Measurements from ENCODE around the gene COL9A1. TPM values are rescaled to one million over a fixed set of nuclear protein-coding genes. Genes with fewer than 3 reads are reported as not detected.

COL9A1 gene
- total RNA-seq, 4 donors from 2014 or later: 0.07 to 0.81 (median 0.27) TPM; not detected in 1

GRCh38 chr6:70186461-70186860 lies 116.4 kb downstream of the COL9A1 start:
- TF ChIP-seq CTCF (IDR thresholded peaks at IDR 0.05) (no peak), EP300 (IDR thresholded peaks at IDR 0.05) (no peak), POLR2AphosphoS5 (IDR thresholded peaks at IDR 0.05) (no peak)
- H3K9me3 ChIP-seq: no peaks in the 10 kb centered on the region
- ATAC-seq: no peak
- no peak overlapping the region for H3K27ac ChIP-seq
- WGBS, 2 donors (ENCODE audit: low coverage in 1 of 2): 89 to 100% methylated on average over 1 of the region's 1 CpG
- H3K27me3 ChIP-seq: no peaks in the 10 kb centered on the region
- no peak overlapping the region for H3K4me3 ChIP-seq
- H3K36me3 ChIP-seq: no peaks in the 10 kb centered on the region
- no peaks in the 10 kb centered on the region for H3K4me1 ChIP-seq

GRCh38 chr6:70184723-70185122 lies 118.2 kb downstream of the COL9A1 start:
- Histone ChIP-seq H3K9me3 (peaks cover 0 to 6% (median 0%) of the 10 kb centered on the region in 3 donors), H3K4me1 (no peaks in the 10 kb centered on the region), H3K27me3 (no peaks in the 10 kb centered on the region), H3K27ac (no peak overlapping the region), H3K36me3 (no peaks in the 10 kb centered on the region), H3K4me3 (no peak overlapping the region)
- whole genome bisulfite sequencing, 2 donors (ENCODE audit: low coverage in 1 of 2): 90 to 93% methylated on average over 3 of the region's 3 CpGs
- TF ChIP-seq POLR2AphosphoS5 (IDR thresholded peaks at IDR 0.05): no peak
- no peak for TF ChIP-seq POLR2A (IDR thresholded peaks at IDR 0.05)
- TF ChIP-seq CTCF (IDR thresholded peaks at IDR 0.05): no peak
- no peak for TF ChIP-seq EP300 (IDR thresholded peaks at IDR 0.05)
- ATAC-seq: no peak

GRCh38 chr6:70183538-70183937 lies 119.3 kb downstream of the COL9A1 start:
- Histone ChIP-seq H3K27me3 (no peaks in the 10 kb centered on the region), H3K27ac (no peak overlapping the region), H3K36me3 (no peaks in the 10 kb centered on the region), H3K4me1 (no peaks in the 10 kb centered on the region), H3K4me3 (no peak overlapping the region), H3K9me3 (peaks cover 0 to 6% (median 0%) of the 10 kb centered on the region in 3 donors)
- ATAC-seq: no peak
- TF ChIP-seq POLR2A (IDR thresholded peaks at IDR 0.05) (no peak), POLR2AphosphoS5 (IDR thresholded peaks at IDR 0.05) (no peak), EP300 (IDR thresholded peaks at IDR 0.05) (no peak), CTCF (IDR thresholded peaks at IDR 0.05) (no peak)
- 66 to 70% methylated on average over 3 of the region's 3 CpGs for WGBS, 2 donors (ENCODE audit: low coverage in 1 of 2)

GRCh38 chr6:70180901-70181599 lies 121.8 kb downstream of the COL9A1 start:
- Histone ChIP-seq H3K27me3 (no peaks in the 10 kb centered on the region), H3K27ac (no peak overlapping the region), H3K4me1 (no peaks in the 10 kb centered on the region), H3K9me3 (peaks cover 0 to 6% (median 0%) of the 10 kb centered on the region in 3 donors), H3K4me3 (no peak overlapping the region), H3K36me3 (no peaks in the 10 kb centered on the region)
- TF ChIP-seq POLR2A (IDR thresholded peaks at IDR 0.05): no peak
- WGBS, 2 donors (ENCODE audit: low coverage in 1 of 2): 44 to 75% methylated on average over 1 of the region's 1 CpG
- ATAC-seq: no peak

GRCh38 chr6:70180183-70180900 lies 122.5 kb downstream of the COL9A1 start:
- ATAC-seq: no peak
- 75 to 87% methylated on average over 1 to 2 of the region's 2 CpGs for WGBS, 2 donors (ENCODE audit: low coverage in 1 of 2)
- H3K9me3 ChIP-seq: peaks cover 0 to 6% (median 0%) of the 10 kb centered on the region in 3 donors

More at GRCh38 chr6:70180183-70180900, 122.5 kb downstream of the COL9A1 start:
- Histone ChIP-seq H3K36me3 (no peaks in the 10 kb centered on the region), H3K4me1 (no peaks in the 10 kb centered on the region), H3K27ac (no peak overlapping the region), H3K27me3 (no peaks in the 10 kb centered on the region), H3K4me3 (no peak overlapping the region)
- TF ChIP-seq EP300 (IDR thresholded peaks at IDR 0.05): no peak
- no peak for TF ChIP-seq POLR2AphosphoS5 (IDR thresholded peaks at IDR 0.05)
- no peak for TF ChIP-seq POLR2A (IDR thresholded peaks at IDR 0.05)
- TF ChIP-seq CTCF (IDR thresholded peaks at IDR 0.05): no peak
